Fibroblast of peridontal ligament (primary cell): ENCODE measurements around the gene TSC22D1.
"Not testable (repeated sequence)": the region's sequence is repeated elsewhere in the genome, so short reads cannot be mapped to it uniquely, and the experiment has no call there.

Source experiments
- DNase-seq: peaks from one replicate; pipeline ENCODE4 v3.0.0-alpha.2; 2010; ENCODE audit errors: extremely low read depth

Gene TSC22D1

GRCh38 chr13:44575741-44576350, at the start of gene TSC22D1:
Gene TSC22D1 (minus strand): TSS chr13:44576330. CDS start chr13:44576074, 256 bp downstream.
- DNase-seq, result peak; percentile 56

GRCh38 chr13:44622708-44623107, 46.6 kb upstream of the TSC22D1 start:
- DNase-seq, result no peak

- peak; percentile 48 for DNase-seq
Observed at GRCh38 chr13:44622261-44622660, 46.1 kb upstream of the TSC22D1 start.

GRCh38 chr13:44620057-44620456, 43.9 kb upstream of the TSC22D1 start:
- DNase-seq, result peak; percentile 57

DNA sequence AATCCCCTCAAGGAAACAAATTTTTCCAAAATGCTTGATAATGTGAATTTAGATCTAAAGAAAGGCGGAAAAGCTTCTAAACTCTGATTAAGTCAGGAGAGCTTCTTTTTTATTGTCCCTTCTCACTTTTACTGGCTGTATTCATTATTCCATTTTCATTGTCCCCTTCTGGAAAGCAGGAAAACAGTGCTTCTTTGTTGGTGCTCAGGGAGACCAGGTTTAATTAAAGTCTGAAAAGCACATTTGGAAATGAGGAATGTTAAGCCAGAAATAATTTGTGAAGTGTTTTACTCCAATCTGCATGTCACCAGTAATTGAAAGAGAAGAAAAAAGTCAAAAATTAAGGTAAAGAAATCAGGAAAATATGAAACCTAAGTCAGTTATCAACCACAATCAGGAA, 43.5 kb upstream of the TSC22D1 start:
- no peak for DNase-seq

DNA sequence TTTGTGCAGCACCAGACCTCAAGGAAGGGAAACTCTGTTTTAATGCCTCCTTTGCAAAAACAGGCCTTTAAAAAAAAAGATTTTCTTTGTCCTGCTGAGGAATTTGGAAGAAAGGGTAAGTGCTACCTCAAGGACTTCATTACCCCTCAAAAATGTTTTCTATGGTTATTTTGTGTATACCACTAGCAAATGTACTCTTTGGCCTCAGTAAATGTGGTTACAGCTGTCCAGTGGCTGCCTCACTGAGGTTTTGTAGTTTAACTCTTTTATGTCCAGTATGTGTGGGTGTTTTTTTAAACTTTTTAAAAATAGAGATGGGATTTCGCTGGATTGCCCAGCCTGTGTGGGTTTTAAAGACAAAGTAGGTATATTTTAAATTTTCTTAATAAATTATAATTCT, 42.2 kb upstream of the TSC22D1 start:
- DNase-seq, result peak; percentile 82

DNA sequence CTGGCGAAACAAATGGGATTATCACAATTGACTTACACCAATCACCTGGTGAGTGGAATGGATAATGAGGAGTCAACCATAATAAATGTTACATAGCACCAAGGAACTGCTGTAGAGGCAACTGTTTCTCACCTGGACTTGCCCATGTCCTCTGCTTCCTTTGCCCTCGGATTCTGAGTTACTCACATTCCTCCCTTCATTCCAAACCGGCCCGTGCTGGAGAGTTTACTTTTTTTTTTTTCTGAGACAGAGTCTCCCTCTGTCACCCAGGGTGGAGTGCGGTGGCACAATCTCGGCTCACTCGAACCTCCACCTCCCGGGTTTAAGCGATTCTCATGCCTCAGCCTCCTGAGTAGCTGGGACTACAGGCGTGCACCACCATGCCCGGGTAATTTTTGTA, 41.5 kb upstream of the TSC22D1 start:
- no peak for DNase-seq

DNA sequence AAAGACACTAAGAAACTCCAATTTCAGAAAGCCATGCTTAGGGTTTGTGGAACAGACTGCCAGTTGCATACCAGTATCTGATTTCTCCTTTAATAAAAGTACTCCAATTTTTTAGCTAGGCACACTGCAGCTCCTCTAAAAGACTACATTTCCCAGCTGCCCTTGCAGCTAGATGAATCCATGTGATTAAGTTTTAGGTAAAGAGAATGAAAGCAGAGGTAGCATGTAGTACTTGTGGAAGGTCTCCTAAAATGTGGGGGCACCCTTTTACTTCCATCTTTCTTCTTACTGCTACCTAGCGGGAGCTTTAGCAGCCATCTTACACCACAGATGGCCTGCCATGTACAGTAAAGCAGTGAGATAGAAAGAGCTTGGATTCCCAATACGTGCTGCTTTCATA, 33.0 kb upstream of the TSC22D1 start:
- no peak for DNase-seq

DNA sequence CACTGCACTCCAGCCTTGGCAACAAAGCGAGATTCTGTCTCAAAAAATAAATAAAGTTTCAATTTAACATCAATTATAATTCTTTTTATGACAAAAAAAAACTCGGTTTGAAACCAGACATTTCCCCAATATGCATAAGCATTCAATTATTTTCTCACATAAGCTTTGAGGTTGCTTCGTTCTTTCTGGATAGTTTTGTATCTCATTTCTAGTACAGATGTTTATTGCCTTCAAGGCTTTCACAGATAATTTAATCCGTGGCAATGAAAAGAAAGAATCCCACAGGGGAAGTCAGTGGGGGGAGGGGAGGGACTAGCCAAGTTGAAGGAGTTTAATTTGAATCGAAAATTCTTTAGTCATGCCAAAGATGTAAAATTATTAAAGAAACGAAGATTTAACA, 29.6 kb upstream of the TSC22D1 start:
- peak; percentile 68 for DNase-seq

DNA sequence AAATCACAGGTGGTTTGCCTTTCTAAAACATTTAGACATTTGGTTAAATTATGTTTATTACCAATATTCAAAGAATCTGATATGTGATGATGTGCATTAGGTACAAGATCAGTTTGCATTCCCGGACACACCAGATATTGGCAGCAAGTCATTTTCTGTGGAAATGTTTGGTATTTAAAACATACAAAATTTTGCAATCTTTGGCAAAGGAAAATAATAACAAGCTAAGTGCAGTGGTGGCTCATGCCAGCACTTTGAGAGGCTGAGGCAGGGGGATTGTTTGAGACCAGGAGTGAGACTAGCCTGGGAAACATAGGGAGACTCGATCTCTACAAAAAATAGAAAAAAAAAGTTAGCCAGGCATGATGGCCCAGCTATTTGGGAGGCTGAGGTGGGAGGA, 29.1 kb upstream of the TSC22D1 start:
- peak; percentile 78 for DNase-seq

DNA sequence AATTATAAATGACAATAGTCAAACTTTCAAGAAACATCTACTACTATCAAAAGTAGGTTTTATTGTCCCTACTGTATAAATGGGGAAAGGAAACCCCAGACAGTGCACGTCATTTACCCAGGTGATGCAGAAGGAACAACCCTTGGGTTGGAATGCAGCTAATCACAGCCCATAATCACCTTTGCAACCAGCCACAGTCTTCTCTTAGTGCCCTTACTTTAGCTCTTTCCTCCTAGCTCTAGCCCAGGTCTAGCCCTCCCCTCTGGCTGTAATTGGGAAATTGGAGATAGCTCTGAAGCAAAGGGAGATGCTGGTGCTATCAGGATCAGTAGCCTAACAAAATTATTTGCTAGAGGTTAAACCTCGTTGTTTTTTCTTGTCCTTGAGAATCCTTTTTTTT, 25.5 kb upstream of the TSC22D1 start:
- DNase-seq, result no peak

GRCh38 chr13:44593861-44594592, 17.9 kb upstream of the TSC22D1 start:
- not testable (repeated sequence) for DNase-seq

DNA sequence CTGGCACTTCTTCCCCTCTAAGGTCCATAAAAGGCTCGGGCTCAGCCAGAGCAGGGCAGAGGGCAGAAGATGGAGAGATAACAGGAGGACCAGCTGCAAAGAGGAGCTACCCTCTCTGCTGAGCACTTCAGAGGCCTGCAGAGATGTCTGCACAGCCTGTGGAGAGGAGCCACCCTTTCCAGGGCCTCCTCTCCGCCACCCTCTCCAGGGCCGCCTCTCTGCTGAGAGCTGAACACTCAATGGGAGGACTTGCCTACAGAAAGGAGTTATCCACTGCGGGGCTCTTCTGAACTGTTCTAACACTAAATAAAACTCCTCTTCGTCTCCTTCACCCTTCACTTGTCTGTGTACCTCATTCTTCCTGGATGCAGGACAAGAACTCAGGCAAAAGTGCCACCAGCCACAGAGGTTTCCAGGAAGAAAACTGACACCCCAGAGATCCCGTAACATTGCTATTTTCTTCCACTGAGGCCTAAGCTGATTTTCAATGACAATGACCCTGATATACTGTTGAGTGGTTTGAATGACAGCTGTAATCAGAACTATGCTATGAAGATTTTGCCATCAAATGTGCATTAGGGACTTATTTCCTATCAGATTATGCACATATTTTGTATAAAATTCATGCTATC, 16.2 kb upstream of the TSC22D1 start:
- DNase-seq, result no peak

DNA sequence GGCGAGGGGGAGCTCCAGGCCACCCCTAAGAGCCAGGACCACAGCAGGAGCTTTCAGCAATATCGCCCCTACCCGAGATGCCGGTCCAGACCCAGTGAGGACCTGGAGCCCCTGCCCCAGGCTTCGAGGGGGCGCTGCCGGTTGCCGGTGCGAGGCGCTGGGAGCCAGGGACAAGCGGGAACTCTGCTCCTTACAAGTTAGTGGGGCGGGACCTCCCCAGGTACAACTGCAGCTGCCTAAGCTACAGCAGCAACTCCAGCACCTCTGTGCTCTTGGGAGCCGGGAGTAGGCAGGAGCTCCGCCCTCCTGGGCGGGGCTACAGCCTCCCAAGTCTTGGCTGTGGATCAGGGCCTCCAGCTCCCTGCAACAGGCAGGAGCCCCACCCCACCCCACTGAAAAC, 15.2 kb upstream of the TSC22D1 start:
- no peak for DNase-seq

- DNase-seq, result peak; percentile 38
Observed at GRCh38 chr13:44583137-44583536, 7.0 kb upstream of the TSC22D1 start.

DNA sequence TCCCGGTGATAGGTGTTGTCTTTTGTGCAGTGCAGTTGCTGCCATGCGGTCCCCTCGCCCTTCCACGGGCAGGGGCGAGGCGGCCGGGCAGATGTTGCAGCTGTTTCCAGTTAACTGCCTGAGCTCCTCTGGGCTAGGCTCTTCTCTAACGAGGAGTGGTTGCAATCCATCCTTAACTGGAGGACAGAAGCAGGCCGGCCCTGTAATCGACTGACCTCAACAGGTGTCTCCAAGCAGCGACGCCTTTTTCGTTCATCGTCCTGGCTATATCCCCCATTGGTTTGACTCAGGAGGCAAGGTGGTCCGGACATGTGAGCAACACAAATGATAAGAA, 1.9 kb upstream of the TSC22D1 start:
- DNase-seq, result peak; percentile 66

- DNase-seq, result peak; percentile 94
Observed at GRCh38 chr13:44577236-44578066, 1.3 kb upstream of the TSC22D1 start.

DNA sequence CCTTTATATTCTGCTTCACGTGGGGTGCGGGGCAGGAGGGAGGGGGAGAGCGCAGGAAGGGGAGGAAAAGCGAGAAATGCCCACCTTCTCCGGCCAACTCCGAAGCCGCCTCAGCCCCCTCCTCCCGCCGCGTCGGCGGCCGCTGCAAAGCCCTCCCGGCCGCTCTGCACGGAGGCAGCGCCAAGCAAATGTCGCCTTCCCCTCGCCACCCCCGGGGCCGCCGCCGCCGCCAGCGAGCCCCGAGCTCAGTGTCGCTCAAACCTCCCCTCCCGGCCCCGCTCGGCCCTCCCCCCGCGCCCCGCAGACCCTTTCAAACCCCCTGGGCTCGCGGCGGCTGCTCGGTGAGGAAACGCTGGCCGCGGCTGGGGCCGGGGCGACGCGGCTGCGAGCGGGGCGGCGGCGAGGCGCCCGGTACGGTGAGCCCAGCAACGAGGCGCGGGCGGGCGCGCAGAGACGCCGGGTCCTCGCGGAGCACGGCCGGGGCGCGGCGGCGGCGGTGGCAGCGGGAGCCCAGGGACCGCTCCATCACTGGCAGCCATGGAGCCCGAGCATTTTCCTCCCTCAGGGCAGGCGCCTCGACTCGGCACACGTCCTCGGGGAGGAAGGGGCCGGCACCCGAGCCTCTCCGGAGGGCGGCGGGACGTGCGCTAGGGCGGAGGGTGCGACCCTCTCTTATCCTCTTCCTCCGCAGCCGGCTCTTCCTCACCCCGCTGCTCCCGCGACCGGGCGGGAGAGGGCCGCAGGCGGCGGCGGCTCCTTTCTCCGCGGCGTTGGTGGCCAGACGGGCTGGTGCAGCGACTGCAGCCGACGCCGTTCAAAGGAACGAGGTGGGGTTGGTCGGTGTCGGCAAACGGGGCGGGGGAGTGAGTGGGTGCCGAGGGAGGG, 463 bp upstream of the TSC22D1 start:
- no peak for DNase-seq

- DNase-seq, result no peak
Observed at GRCh38 chr13:44575035-44575434, 1.1 kb downstream of the TSC22D1 start.

DNA sequence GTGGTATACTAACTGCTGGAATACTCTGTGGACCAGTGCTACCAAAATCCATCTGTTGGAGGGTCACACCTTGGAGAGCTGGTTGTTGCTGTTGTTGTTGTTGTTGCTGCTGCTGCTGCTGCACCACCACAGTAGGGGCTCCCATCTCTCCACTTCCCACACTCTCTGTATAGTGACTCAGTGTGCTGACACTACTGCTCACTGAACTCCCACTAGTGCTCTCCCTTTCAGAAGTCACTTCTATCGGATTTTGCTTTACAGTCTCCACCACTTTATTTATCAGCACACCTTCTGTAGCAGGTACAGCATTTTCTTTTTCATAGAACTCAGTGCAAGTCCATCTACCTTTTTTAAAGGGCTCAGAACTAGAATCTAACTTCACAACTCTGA, 1.7 kb downstream of the TSC22D1 start:
- no peak for DNase-seq

DNA sequence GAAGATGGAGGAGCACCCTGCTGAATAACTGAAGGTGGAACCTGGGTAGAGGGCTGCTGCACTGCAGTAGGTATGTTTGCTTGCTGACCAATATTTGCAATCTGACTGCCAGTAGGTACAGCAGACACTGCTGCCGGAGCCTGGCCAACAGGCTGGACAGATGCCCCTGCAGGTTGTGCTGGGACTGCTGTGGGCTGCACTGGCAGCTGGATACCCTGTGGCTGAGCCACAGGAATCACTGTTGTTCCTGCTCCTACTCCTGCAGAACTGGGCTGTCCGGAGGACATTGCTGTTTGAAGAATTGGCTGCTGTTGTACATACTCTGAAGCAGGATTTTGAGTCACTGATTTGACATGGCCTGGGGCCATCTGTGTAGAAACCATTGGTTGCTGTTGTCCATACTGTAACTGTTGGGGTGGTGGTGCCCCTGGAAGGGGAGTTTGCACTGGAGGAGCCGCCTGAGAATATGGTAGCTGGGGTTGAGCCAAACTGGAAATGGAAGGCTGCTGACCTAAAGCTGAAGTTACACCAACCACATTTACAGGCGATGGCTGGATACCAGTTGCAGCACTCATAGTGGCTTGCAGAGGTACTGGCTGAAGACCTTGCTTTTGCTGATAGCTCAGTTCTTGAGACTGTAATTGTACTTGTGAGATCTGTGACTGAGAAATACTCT, 2.2 kb downstream of the TSC22D1 start:
- DNase-seq, result peak; percentile 93
